Kidney (tissue), 14 donors: Measurements from ENCODE around the gene SMG1. TPM values are rescaled to one million over a fixed set of nuclear protein-coding genes. Genes with fewer than 3 reads are reported as not detected.
"Not testable (repeated sequence)": the region's sequence is repeated elsewhere in the genome, so short reads cannot be mapped to it uniquely, and the experiment has no call there.

Source experiments
- DNase-seq, 5 donors: peaks; one replicate each; pipeline ENCODE4 v3.0.0-alpha.2; 2013 to 2020
- FAIRE-seq: peaks from 2 replicates; lab custom pipeline; 2012; peaks lifted over from hg19 to GRCh38; lab: Jason Lieb, UNC
- H3K27ac ChIP-seq, 2 donors: one replicate each; pipeline ENCODE4 v1.7.0; 2013; ENCODE audit warnings: low read depth in 2 of 2, low read length in 2 of 2, inconsistent platforms in 1 of 2
- H3K27me3 ChIP-seq: one replicate; pipeline ENCODE4 v1.7.1; 2013; ENCODE audit warnings: low read length, inconsistent platforms; ENCODE audit not compliant: control insufficient read depth, insufficient read depth
- H3K36me3 ChIP-seq, 3 donors: one replicate each; pipeline versions ENCODE4 v1.7.0 to v1.7.1; 2013; ENCODE audit warnings: low read length in 3 of 3, control low read depth in 1 of 3, inconsistent platforms in 1 of 3; ENCODE audit not compliant: insufficient read depth in 3 of 3, control insufficient read depth in 2 of 3
- H3K4me1 ChIP-seq, 3 donors: one replicate each; pipeline versions ENCODE4 v1.7.0 to v1.7.1; 2013; ENCODE audit warnings: low read length in 3 of 3, inconsistent platforms in 1 of 3, low read depth in 1 of 3; ENCODE audit not compliant: control insufficient read depth in 2 of 3, insufficient read depth in 2 of 3
- H3K4me3 ChIP-seq, 3 donors: one replicate each; pipeline versions ENCODE4 v1.7.0 to v1.8.1; 2013; ENCODE audit warnings: low read length in 3 of 3, control low read depth in 1 of 3, inconsistent platforms in 1 of 3
- H3K9ac ChIP-seq, 3 donors: one replicate each; pipeline versions ENCODE4 v1.7.0 to v1.7.1; 2013; ENCODE audit warnings: low read length in 3 of 3, control low read depth in 1 of 3, inconsistent platforms in 1 of 3
- H3K9me3 ChIP-seq, 3 donors: one replicate each; pipeline versions ENCODE4 v1.7.0 to v1.7.1; 2013; ENCODE audit warnings: low read length in 3 of 3, control low read depth in 1 of 3, inconsistent platforms in 1 of 3; ENCODE audit not compliant: control insufficient read depth in 2 of 3, insufficient read depth in 1 of 3
- intact Hi-C: fragments of 100-400 bp; cut with DNase I; formaldehyde crosslinking; loops from one replicate; pipeline ENCODE4 v1.11.1; 2022
- polyA plus RNA-seq: library from polyadenylated mRNA; stranded (reverse); fragments of 350-450 nt; fragmentation: Illumina TruSeq; extraction: RNeasy Lipid Tissue Mini Kit (QIAGEN cat#74804); gene quantifications from one replicate; pipeline ENCODE4 v1.2.3, GENCODE V29; 2014; ENCODE audit warnings: low read depth, low replicate concordance; ENCODE audit not compliant: insufficient read depth
- total RNA-seq: library from RNA; stranded (reverse); fragmentation: NEBNext Ultra II Directional; extraction: Animal tissue kit (Norgen Biotek cat#: 25700); gene quantifications from one replicate; pipeline ENCODE4 v1.2.1, GENCODE V29; 2021
- TF ChIP-seq, protein P1 (sequence below): IDR thresholded peaks from 3 replicates; pipeline ENCODE4 v1.5.1; 2012; ENCODE audit warnings: mild to moderate bottlenecking, moderate library complexity, borderline replicate concordance; ENCODE audit not compliant: insufficient read depth; ENCODE audit errors: extremely low read depth
- donor health status: control.
- donor health status: control.
- donor health status: control.
- donor health status: control.
- donor health status: control.
- donor health status: DM: yes; HTN: yes; CAD: no.
- donor health status: Normal renal cell carcinoma (clear cell type).

Gene SMG1
- total and polyA plus RNA-seq, 2 donors from 2014 or later = 4.9 to 94.4 TPM

DNA sequence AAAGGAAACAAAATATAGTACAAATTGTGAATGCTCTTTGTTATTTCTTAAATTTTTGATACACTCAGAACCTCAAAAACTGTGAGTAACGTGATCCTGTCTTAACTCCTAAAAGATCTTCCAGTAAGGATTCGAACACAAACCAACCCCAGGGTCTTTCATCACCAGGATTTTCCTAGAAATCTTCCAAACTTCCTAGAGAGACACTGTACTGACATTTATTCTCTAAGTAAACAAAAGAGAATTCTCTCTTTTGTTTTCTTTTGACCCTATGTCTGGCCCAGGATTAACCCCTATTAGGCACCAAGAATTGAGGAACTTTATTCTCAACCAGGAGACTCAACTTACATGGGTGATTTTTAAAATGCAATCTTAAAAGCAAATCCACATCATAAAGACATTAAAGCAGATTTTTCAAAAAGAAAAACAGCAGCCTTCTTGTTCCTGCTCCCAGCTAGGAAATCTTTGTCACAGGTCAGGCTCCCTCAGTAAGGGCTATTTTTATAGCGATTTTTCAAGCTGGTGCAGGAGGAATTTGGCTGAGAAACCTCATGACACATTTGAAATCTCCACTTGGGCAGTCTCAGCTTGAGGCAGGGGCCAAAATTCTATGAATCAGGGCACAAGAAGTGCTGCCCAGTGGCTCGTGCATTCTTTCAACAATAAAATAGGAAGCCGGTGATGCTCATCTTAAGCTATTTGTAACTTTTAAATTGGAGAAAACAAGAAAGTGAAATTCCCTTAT is 6.2 kb upstream of the SMG1 start:
- no peaks in the 10 kb centered on the region for H3K36me3 ChIP-seq
- DNase-seq = no peak
- H3K9ac ChIP-seq = no peak overlapping the region
- no peaks in the 10 kb centered on the region for H3K9me3 ChIP-seq
- H3K4me3 ChIP-seq = no peak overlapping the region
- no peak overlapping the region for H3K27ac ChIP-seq
- H3K27me3 ChIP-seq = no peaks in the 10 kb centered on the region
- intact Hi-C loops = no loop called here
- H3K4me1 ChIP-seq = no peaks in the 10 kb centered on the region
- no peak for FAIRE-seq
- TF ChIP-seq, protein P1, sequence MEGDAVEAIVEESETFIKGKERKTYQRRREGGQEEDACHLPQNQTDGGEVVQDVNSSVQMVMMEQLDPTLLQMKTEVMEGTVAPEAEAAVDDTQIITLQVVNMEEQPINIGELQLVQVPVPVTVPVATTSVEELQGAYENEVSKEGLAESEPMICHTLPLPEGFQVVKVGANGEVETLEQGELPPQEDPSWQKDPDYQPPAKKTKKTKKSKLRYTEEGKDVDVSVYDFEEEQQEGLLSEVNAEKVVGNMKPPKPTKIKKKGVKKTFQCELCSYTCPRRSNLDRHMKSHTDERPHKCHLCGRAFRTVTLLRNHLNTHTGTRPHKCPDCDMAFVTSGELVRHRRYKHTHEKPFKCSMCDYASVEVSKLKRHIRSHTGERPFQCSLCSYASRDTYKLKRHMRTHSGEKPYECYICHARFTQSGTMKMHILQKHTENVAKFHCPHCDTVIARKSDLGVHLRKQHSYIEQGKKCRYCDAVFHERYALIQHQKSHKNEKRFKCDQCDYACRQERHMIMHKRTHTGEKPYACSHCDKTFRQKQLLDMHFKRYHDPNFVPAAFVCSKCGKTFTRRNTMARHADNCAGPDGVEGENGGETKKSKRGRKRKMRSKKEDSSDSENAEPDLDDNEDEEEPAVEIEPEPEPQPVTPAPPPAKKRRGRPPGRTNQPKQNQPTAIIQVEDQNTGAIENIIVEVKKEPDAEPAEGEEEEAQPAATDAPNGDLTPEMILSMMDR = no peak

DNA sequence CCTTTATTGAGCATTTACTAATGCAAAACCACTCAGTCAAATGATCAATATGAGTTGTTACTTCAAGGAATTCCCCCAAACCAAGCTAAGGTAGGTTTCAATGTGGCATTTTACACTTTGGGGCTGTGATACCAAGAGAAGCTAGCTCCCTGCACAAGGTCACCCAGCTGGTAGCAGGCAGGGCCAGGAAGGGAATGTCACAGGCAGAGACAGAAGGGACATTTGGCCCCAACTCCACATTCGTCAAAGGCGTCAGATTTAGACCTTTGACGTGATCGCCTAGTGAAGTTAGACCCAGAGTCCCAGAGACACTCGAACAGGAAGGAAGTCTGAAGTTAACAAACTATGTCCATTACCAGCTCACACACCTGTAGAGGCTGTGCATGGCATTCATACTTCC is 5.5 kb upstream of the SMG1 start:
- H3K36me3 ChIP-seq = no peaks in the 10 kb centered on the region
- intact Hi-C loops = no loop called here
- H3K4me1 ChIP-seq = no peaks in the 10 kb centered on the region
- no peak overlapping the region for H3K9ac ChIP-seq
- FAIRE-seq (no peak), DNase-seq (no peak)
- H3K4me3 ChIP-seq = no peak overlapping the region
- H3K9me3 ChIP-seq = no peaks in the 10 kb centered on the region
- no peaks in the 10 kb centered on the region for H3K27me3 ChIP-seq
- no peak overlapping the region for H3K27ac ChIP-seq
- TF ChIP-seq, protein P1 = no peak

DNA sequence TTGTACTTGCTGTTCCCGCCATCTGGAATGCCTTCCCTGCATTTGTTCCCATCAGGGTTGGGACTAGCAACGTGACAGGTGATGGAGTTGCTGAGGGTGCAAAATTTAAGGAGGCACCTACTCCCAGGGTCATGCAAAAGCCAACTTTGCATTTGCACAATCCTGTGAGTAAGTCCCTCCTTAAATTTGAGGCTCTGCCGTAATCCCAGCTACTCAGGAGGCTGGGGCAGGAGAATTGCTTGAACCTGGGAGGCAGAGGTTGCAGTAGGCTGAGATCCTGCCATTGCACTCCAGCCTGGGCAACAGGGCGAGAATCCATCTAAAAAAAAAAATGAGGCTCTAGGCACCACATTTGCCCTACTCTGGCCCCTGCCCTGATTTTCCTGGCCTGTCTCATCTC is 3.9 kb upstream of the SMG1 start:
- FAIRE-seq, H3K4me3 ChIP-seq, H3K27me3 ChIP-seq, H3K4me1 ChIP-seq, intact Hi-C loops, H3K36me3 ChIP-seq, H3K9me3 ChIP-seq, H3K27ac ChIP-seq, DNase-seq, H3K9ac ChIP-seq: not testable (repeated sequence)

DNA sequence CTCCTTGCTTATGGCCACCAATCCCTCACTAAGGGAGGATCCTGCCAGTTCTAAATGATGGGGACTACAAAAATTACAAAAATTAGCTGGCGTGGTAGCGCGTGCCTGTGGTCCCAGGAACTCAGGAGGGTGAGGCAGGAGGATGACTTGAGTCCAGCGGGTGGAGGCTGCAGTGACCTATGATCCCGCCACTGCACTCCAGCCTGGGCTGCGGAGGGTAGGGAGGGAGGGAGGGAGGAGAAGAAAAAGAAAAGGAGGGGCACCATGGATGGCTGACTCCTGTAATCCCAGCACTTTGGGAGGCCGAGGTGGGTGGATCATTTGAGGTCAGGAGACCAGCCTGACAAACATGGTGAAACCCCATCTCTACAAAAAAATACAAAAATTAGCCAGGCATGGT is 1.9 kb upstream of the SMG1 start:
- H3K4me1 ChIP-seq, FAIRE-seq, H3K27ac ChIP-seq, intact Hi-C loops, H3K9ac ChIP-seq, H3K36me3 ChIP-seq, H3K27me3 ChIP-seq, H3K9me3 ChIP-seq: not testable (repeated sequence)
- peak overlapping the region in 1 of 3 donors; percentile 19 for H3K4me3 ChIP-seq
- DNase-seq = peak in 1 of 5 donors; percentile 41

DNA sequence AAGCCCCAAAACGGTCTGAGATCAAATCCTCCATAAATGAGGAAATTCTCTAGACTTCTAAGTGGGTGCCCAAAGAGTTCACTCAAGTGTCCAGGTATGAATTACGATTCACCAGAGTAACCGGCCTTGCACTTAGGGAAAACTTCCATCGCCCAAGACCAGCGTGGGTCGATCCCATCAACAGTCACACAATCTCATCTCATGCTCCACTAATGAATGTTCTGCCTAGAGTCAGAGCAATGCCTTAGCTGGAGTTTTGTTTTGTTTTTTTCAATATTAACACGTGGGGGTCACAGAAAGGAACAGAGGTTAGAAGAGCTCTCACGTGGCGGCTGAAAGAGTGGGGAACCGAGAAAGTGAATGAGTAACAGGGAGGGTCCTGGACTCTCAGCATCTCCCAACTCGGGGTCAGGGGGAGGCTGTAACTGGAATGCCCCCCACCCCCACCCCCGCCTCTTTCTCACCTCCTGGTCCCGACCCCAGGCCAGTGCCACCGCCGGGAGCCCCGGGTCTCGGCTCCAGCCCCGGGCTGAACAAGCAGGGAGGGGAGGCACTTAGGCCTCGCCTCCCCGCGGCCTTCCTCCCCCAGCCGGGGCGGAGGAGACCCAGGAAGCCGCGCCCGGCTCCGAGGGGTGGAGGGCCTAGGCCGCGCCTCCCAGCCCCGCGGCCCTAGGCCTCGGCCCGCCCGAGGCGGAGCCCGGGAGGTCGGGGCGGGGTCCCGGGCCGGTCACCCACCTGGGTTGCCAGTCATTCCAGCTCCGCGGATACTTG is 808 bp downstream of the SMG1 start:
- H3K9me3 ChIP-seq, FAIRE-seq, intact Hi-C loops, H3K36me3 ChIP-seq, H3K27me3 ChIP-seq, H3K4me1 ChIP-seq: not testable (repeated sequence)
- peak; percentile 28 to 87 (median 61) for DNase-seq
- H3K27ac ChIP-seq = peak overlapping the region; percentile 90 to 93
- peak overlapping the region; percentile 7 to 65 (median 10) for H3K9ac ChIP-seq
- H3K4me3 ChIP-seq = peak overlapping the region; percentile 58 to 66 (median 65)

DNA sequence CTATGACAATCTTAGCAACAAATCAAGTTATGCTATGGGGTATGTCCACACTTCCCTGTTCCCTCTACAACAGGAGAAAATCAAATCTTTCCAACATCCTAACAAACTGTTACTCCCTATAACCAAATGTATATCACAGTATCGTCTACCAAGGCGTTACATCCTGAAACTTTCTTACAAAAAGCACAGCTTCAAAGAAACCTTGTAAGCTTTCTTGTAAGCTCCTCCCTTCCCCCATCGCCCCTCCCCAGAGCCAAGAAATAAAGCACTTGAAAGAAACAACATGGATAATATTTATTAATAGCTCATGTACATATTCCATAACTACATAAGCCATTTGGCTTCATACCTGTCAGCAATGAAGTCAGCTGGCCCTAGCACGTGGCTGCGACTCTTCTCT is 2.3 kb downstream of the SMG1 start:
- H3K9ac ChIP-seq, intact Hi-C loops, H3K4me1 ChIP-seq, H3K4me3 ChIP-seq, H3K27me3 ChIP-seq, FAIRE-seq, DNase-seq, H3K27ac ChIP-seq, H3K9me3 ChIP-seq, H3K36me3 ChIP-seq: not testable (repeated sequence)
